GM18505 (cell line): ENCODE data around the gene R3HDM2.
"Not testable (repeated sequence)": the region's sequence is repeated elsewhere in the genome, so short reads cannot be mapped to it uniquely, and the experiment has no call there.

Source experiments
- ATAC-seq: cut with Tn5 transposase; IDR thresholded peaks from one replicate; pipeline ENCODE4 v1.9.1; 2021; ENCODE audit not compliant: unreplicated experiment
- POLR2A ChIP-seq: IDR thresholded peaks from 4 replicates; pipeline ENCODE4 v1.6.1; 2011; ENCODE audit warnings: borderline replicate concordance; ENCODE audit not compliant: insufficient read depth, insufficient read length; ENCODE audit errors: extremely low read depth

Gene R3HDM2

GRCh38 chr12:57280211-57281062 is 150.4 kb downstream of the R3HDM2 start:
- peak; percentile 68 for TF ChIP-seq POLR2A
- peak; percentile 92 for ATAC-seq

- no peak for TF ChIP-seq POLR2A
- ATAC-seq = no peak
These were observed 152.1 kb downstream of the R3HDM2 start for GRCh38 chr12:57278465-57279381.

- ATAC-seq = no peak
- TF ChIP-seq POLR2A = no peak
These were observed 153.8 kb downstream of the R3HDM2 start for GRCh38 chr12:57276935-57277563.

- not testable (repeated sequence) for ATAC-seq
These were observed 154.6 kb downstream of the R3HDM2 start for GRCh38 chr12:57276233-57276632.

GRCh38 chr12:57273516-57273915 is 157.3 kb downstream of the R3HDM2 start:
- TF ChIP-seq POLR2A = no peak
- ATAC-seq = no peak

GRCh38 chr12:57272337-57273151 is 158.3 kb downstream of the R3HDM2 start:
- ATAC-seq = no peak
- no peak for TF ChIP-seq POLR2A

GRCh38 chr12:57270966-57271470 is 159.8 kb downstream of the R3HDM2 start:
- no peak for ATAC-seq
- TF ChIP-seq POLR2A = no peak

GRCh38 chr12:57268264-57268663 is 162.6 kb downstream of the R3HDM2 start:
- no peak for TF ChIP-seq POLR2A
- no peak for ATAC-seq

GRCh38 chr12:57266681-57267080 is 164.2 kb downstream of the R3HDM2 start:
- TF ChIP-seq POLR2A = no peak
- ATAC-seq = no peak

- ATAC-seq = no peak
- TF ChIP-seq POLR2A = no peak
These were observed 167.7 kb downstream of the R3HDM2 start for GRCh38 chr12:57263096-57263495.

- ATAC-seq = no peak
- TF ChIP-seq POLR2A = no peak
These were observed 168.6 kb downstream of the R3HDM2 start for GRCh38 chr12:57262126-57262822.

GRCh38 chr12:57261428-57261865 is 169.4 kb downstream of the R3HDM2 start:
- ATAC-seq = no peak
- TF ChIP-seq POLR2A = no peak
